Left cardiac atrium (tissue), 4 donors: ENCODE measurements around the gene EGR1. TPM values are rescaled to one million over a fixed set of nuclear protein-coding genes. Genes with fewer than 3 reads are reported as not detected.
A peak's percentile ranks its signal among the peaks of the same experiment; 100 is the strongest.
"Not testable (repeated sequence)": the region's sequence is repeated elsewhere in the genome, so short reads cannot be mapped to it uniquely, and the experiment has no call there.

Experiments used
- ATAC-seq, 2 donors: fragments of 200-7000 bp; cut with Tn5 transposase; one replicate each; pipeline ENCODE4 v1.9.1; 2020; ENCODE audit warnings: mild to moderate bottlenecking in 2 of 2, moderate library complexity in 2 of 2
- DNase-seq: peaks from one replicate; pipeline ENCODE4 v3.0.0-alpha.2; 2020
- intact Hi-C, 2 donors: fragments of 100-400 bp; cut with DNase I; formaldehyde crosslinking; loops; one replicate each; pipeline versions ENCODE4 v1.14.1 to v1.15.1; 2022 to 2023
- total RNA-seq, 2 donors: library from RNA; stranded (reverse); fragmentation: NEBNext Ultra II Directional; extraction: Animal tissue kit (Norgen Biotek cat#: 25700); gene quantifications; one replicate each; pipeline ENCODE4 v1.2.1, GENCODE V29; 2021
- donor health status: DM: no; HTN: yes; CAD: no.
- donor health status: DM: no; HTN: yes; CAD: no; lungs with severe emphysema.
- donor health status: DM: yes; HTN: yes; CAD: no.
- donor health status: Dilated cardiomyopathy.

EGR1 gene
- total RNA-seq, 2 donors from 2014 or later, result 29.1 to 71.9 TPM

DNA sequence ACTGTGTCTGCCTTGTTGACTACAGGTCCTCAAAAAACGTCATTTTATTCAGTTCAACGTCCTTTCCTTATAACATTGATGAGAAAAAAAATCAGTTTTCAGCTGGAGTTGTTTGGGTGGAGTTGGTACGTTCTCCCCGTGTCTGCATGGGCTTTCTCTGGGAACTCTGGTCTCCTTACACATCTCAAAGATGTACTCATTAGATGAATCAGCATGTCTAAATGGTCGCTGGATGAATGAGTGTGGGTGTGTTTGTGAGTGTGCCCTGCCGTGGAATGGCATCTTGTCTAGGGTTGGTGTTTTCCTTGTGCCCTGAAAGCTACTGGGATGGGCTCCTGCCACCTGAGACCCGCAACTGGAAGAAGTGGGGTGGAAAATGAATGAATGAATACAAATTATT, 30.1 kb downstream of the EGR1 start:
- ATAC-seq (no peak), DNase-seq (no peak)
- intact Hi-C loops, result loop anchor here in 1 of 2 donors (5.0 kb wide), 1 partner anchor 43 kb away; no protein-coding TSS in a partner anchor

DNA sequence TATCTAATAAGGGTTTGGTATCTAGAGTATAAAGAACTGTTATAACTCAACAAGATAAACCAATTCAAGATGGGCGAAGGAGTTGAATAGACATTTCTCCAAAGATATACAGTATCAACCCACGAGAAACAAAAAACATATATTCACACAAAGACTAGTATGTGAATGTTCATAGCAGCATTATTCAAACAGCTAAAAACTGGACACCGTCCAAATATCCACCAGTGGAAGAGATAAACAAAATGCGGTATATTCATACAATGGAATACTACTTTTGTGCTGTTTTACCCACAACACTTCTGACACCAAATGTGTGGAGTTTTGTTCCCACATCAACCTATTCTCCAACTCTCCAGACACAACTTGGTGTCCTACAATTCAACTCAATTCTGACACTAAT, 33.1 kb downstream of the EGR1 start:
- DNase-seq (no peak), ATAC-seq (no peak)
- intact Hi-C loops, result loop anchor here in 1 of 2 donors (5.0 kb wide), 1 partner anchor 46 kb away; no protein-coding TSS in a partner anchor

- DNase-seq (no peak), ATAC-seq (no peak)
- intact Hi-C loops, result loop anchor here in 1 of 2 donors (2.0 kb wide), 1 partner anchor 51 kb away; no protein-coding TSS in a partner anchor
These were observed 36.8 kb downstream of the EGR1 start for GRCh38 chr5:138502121-138502520.

- intact Hi-C loops, result loop anchor here in 1 of 2 donors (2.0 kb wide), 1 partner anchor 52 kb away; no protein-coding TSS in a partner anchor
- ATAC-seq, result no peak
These were observed 37.2 kb downstream of the EGR1 start for GRCh38 chr5:138502521-138502920.

DNA sequence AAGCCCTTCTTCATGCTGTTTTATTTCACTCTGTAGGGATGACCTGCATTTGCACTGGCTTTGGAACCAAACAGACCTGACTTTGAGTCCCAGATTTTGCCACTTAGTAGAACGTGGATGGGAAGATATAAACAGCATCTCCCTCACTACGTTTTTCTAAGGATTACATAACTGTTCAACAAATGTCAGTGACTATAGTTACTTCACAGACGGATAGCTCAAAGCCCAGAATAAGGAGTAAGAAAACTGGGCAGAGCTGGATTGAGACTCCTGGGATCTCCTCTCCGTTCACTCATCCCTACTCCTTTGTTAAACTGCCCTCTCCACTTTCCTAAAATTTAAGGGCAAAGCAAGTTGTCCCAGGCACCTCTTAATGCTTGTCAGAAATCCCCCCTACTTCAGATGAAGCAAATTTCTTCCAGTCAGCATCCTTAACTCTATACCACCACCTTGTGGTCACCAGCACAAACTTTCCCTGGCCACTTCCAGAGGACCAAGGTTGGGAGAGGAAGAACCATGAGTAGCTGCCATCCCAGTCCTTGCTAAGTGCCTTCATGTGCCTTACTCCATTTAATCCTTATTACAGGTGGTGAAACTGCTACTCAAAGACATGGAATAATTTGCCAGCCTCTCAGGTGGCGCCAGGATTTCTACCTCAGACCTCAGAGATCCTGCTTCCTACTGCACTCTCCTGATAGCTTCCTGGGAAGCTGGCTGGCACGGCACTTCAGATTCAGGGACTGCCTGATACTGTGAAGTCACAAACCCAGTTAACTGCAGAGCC, 38.4 kb downstream of the EGR1 start:
- intact Hi-C loops, result loop anchor here in 1 of 2 donors (2.0 kb wide), 1 partner anchor 53 kb away; no protein-coding TSS in a partner anchor

More at GRCh38 chr5:138502521-138502920, 37.2 kb downstream of the EGR1 start:
- DNase-seq, result no peak

GRCh38 chr5:138504799-138505198, 39.5 kb downstream of the EGR1 start:
- DNase-seq (no peak), ATAC-seq (peak; percentile 60 to 82)
- intact Hi-C loops, result no loop called here

More for the DNA sequence above, 38.4 kb downstream of the EGR1 start:
- DNase-seq, result no peak
- ATAC-seq, result peak; percentile 76

- no peak for DNase-seq
- ATAC-seq, result no peak
- intact Hi-C loops, result no loop called here
These were observed 41.4 kb downstream of the EGR1 start for GRCh38 chr5:138506370-138507306.

DNA sequence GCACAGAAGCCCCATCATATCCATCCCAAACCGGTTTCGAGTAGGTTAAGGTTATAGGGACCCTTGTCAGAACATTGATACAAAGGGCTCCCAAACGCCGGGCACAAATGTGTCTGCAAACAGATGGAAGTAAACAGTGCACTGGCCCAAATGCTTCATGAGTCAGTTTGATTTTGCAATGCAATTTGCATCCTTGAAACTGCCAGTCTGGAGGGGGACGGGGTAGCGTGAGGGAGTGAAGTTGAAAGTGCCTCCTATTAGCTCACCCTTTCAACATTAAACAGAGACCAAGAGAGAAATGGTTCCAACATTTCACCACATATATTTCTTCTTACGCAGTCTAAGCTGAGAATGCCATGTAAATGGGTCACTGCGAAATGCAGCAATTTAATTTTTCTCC, 42.2 kb downstream of the EGR1 start:
- ATAC-seq, result peak in 1 of 2 donors; percentile 4
- intact Hi-C loops, DNase-seq: not testable (repeated sequence)

GRCh38 chr5:138508958-138509357, 43.7 kb downstream of the EGR1 start:
- ATAC-seq (no peak), DNase-seq (no peak)
- intact Hi-C loops, result no loop called here

GRCh38 chr5:138514021-138514420, 48.7 kb downstream of the EGR1 start:
- no peak for ATAC-seq
- no peak for DNase-seq

DNA sequence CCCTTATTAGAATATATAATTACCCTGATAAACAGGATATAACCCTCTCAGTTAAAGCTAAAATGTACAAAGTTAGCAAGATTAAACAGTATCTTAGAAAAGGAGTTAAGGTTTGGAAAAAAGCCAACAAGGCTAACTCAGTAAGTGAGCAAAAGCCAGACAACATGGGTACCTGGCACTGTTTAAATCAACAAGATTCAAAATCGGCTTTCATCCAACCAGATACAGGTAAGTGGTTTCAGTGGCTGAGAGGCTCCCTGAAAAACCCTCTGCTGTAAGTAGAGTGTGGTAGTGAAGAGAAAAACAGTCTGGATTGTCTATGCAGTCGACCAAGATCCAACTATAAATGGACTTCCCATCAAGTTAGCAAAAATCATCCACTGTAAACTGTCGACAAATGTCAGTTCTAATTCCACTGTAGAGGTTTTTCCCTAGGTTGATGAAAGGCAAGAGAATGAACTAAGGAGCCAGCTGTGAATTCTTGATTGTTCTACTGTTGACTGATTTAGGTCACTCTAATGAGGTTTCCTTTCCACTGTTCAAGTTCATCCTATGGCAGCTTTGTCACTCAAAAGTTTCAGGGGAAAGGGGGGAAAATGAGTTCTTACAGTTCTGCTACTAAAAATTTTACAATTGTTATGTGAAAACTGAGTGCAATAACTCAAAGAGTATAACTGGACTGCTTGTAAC, 50.4 kb downstream of the EGR1 start:
- intact Hi-C loops, result no loop called here
- DNase-seq (no peak), ATAC-seq (no peak)

More at GRCh38 chr5:138514021-138514420, 48.7 kb downstream of the EGR1 start:
- intact Hi-C loops, result no loop called here

DNA sequence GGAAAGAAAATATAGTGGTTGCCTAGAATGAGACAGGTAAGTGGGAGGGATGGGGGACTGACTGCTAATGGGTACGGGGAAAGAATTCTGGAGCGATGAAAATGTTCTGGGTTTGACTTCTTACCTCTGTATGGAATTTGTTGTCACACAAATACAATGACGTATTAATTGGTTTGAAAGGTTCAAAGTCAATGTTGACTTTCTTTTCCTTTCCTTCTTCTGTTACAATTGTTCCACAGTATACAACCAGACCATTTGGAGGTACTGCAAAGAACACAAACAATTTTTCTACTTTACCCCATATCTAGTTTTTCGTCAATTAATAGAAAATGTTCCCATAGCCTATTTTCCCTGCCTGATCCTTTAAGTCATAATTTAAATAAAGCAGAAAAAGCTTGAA, 52.2 kb downstream of the EGR1 start:
- ATAC-seq, result no peak

More for the DNA sequence above, 52.2 kb downstream of the EGR1 start:
- intact Hi-C loops, result no loop called here
- DNase-seq, result no peak

Other genes with a start within 250 kb of the EGR1 start
- 1 to 10 TPM in 1 of 2 donors, under 1 TPM in 1; 0.92 to 1.7 TPM for gene GFRA3, start 190.9 kb upstream of the EGR1 start, total RNA-seq
- under 1 TPM in 1 of 2 donors, not detected in 1; 0.21 TPM for gene CDC25C, start 133.7 kb upstream of the EGR1 start, total RNA-seq
- 10 to 100 TPM; 17.8 to 20.0 TPM for gene FAM53C, start 127.2 kb upstream of the EGR1 start, total RNA-seq
- 10 to 100 TPM; 33.9 to 39.8 TPM for gene KDM3B, start 112.8 kb upstream of the EGR1 start, total RNA-seq
- 10 to 100 TPM; 15.6 to 17.0 TPM for gene REEP2, start 26.4 kb upstream of the EGR1 start, total RNA-seq
- gene ETF1, start 77.8 kb downstream of the EGR1 start, total RNA-seq, result 100 to 1,000 TPM in 1 of 2 donors, 10 to 100 TPM in 1; 74.0 to 106 TPM
- 100 to 1,000 TPM; 208 to 261 TPM for gene HSPA9, start 109.9 kb downstream of the EGR1 start, total RNA-seq